Neural progenitor cell (in vitro differentiated cells): ENCODE data around the gene MTIF3. TPM values are rescaled to one million over a fixed set of nuclear protein-coding genes. Genes with fewer than 3 reads are reported as not detected.

Experiments used
- DNase-seq: peaks from one replicate; pipeline ENCODE4 v3.0.0-alpha.2; 2016; ENCODE audit warnings: low spot score
- H2AFZ ChIP-seq: fragments of 200-600 bp; sonication (generic); replicated peaks from 2 replicates; pipeline ENCODE4 v1.6.1; 2016; ENCODE audit warnings: antibody characterized with exemption
- H3F3A ChIP-seq: fragments of 200-600 bp; sonication (generic); 2 replicates; pipeline ENCODE4 v1.6.1; 2016; ENCODE audit warnings: antibody characterized with exemption, low read depth
- H3K27ac ChIP-seq: fragments of 200-600 bp; sonication (generic); 2 replicates; pipeline ENCODE4 v1.5.1; 2016; ENCODE audit warnings: mild to moderate bottlenecking
- H3K27me3 ChIP-seq: fragments of 200-600 bp; sonication (generic); 2 replicates; pipeline ENCODE4 v1.6.1; 2016; ENCODE audit warnings: mild to moderate bottlenecking, moderate library complexity
- H3K36me3 ChIP-seq: fragments of 200-600 bp; sonication (generic); 2 replicates; pipeline ENCODE4 v1.5.1; 2016
- H3K4me1 ChIP-seq: fragments of 200-600 bp; sonication (generic); 2 replicates; pipeline ENCODE4 v1.6.1; 2016; ENCODE audit warnings: mixed run types
- H3K4me2 ChIP-seq: fragments of 200-600 bp; sonication (generic); 2 replicates; pipeline ENCODE4 v1.6.1; 2016
- H3K4me3 ChIP-seq: fragments of 200-600 bp; sonication (generic); 2 replicates; pipeline ENCODE4 v1.5.1; 2016
- H3K79me2 ChIP-seq: fragments of 200-600 bp; sonication (generic); 2 replicates; pipeline ENCODE4 v1.6.1; 2016; ENCODE audit warnings: low read depth
- H3K9ac ChIP-seq: fragments of 200-600 bp; sonication (generic); 2 replicates; pipeline ENCODE4 v1.6.1; 2016
- H3K9me3 ChIP-seq: fragments of 200-600 bp; sonication (generic); 2 replicates; pipeline ENCODE4 v1.5.1; 2016; ENCODE audit warnings: low read depth
- H4K20me1 ChIP-seq: fragments of 200-600 bp; sonication (generic); 2 replicates; pipeline ENCODE4 v1.6.1; 2016; ENCODE audit warnings: low read depth
- H3K27ac Mint-ChIP-seq: 3 replicates; pipeline ENCODE4 v1.8.0; 2021; ENCODE audit warnings: mixed read lengths
- H3K27me3 Mint-ChIP-seq: 2 replicates; pipeline ENCODE4 v1.8.0; 2022; ENCODE audit warnings: low read depth, mild to moderate bottlenecking, inconsistent platforms, moderate library complexity, mixed read lengths; ENCODE audit not compliant: insufficient read depth
- H3K36me3 Mint-ChIP-seq: 3 replicates; pipeline ENCODE4 v1.8.0; 2021; ENCODE audit warnings: mixed read lengths
- H3K4me1 Mint-ChIP-seq: 3 replicates; pipeline ENCODE4 v1.8.0; 2021; ENCODE audit warnings: mixed read lengths
- H3K4me3 Mint-ChIP-seq: 3 replicates; pipeline ENCODE4 v1.8.0; 2021; ENCODE audit warnings: mild to moderate bottlenecking, moderate library complexity, mixed read lengths
- H3K9me3 Mint-ChIP-seq: 3 replicates; pipeline ENCODE4 v1.8.0; 2020; ENCODE audit warnings: mixed read lengths
- CTCF ChIP-seq: fragments of 200-600 bp; sonication (generic); IDR thresholded peaks from 2 replicates; pipeline ENCODE4 v1.5.1; 2017; ENCODE audit warnings: antibody characterized with exemption, mild to moderate bottlenecking
- EZH2 ChIP-seq: fragments of 200-600 bp; sonication (generic); IDR thresholded peaks from 2 replicates; pipeline ENCODE4 v1.6.1; 2017; ENCODE audit warnings: antibody characterized with exemption, mild to moderate bottlenecking, moderate library complexity
- EZH2phosphoT487 ChIP-seq: fragments of 200-600 bp; sonication (generic); IDR thresholded peaks from 2 replicates; pipeline ENCODE4 v1.6.1; 2017; ENCODE audit warnings: antibody characterized with exemption
- total RNA-seq: library from RNA; depleted of rRNA; stranded (reverse); fragments of >200 nt; gene quantifications from 2 replicates; pipeline ENCODE4 v1.2.3, GENCODE V29; 2015; ENCODE audit warnings: low replicate concordance

Gene MTIF3
- total RNA-seq, 1 donor from 2014 or later, result 65.8 TPM

GRCh38 chr13:27421101-27421871 is 29.1 kb downstream of the MTIF3 start:
- H3K27me3 ChIP-seq, result peaks cover 16% of the 10 kb centered on the region
- Mint-ChIP-seq H3K36me3 (no peaks in the 10 kb centered on the region), H3K4me1 (peaks cover 12% of the 10 kb centered on the region), H3K27me3 (peaks cover 15% of the 10 kb centered on the region), H3K27ac (no peak overlapping the region), H3K9me3 (no peaks in the 10 kb centered on the region), H3K4me3 (no peak overlapping the region)
- no peak overlapping the region for H2AFZ ChIP-seq
- no peaks in the 10 kb centered on the region for H3K36me3 ChIP-seq
- H3K4me2 ChIP-seq, result no peak overlapping the region
- no peak overlapping the region for H3K9ac ChIP-seq
- no peak overlapping the region for H3K27ac ChIP-seq
- TF ChIP-seq CTCF, result no peak
- no peak for TF ChIP-seq EZH2phosphoT487
- no peak for TF ChIP-seq EZH2
- DNase-seq, result no peak
- H3K9me3 ChIP-seq, result no peaks in the 10 kb centered on the region
- peaks cover 7% of the 10 kb centered on the region for H4K20me1 ChIP-seq
- no peak overlapping the region for H3K4me3 ChIP-seq
- H3F3A ChIP-seq, result peaks cover 3% of the 10 kb centered on the region
- peaks cover 15% of the 10 kb centered on the region for H3K79me2 ChIP-seq
- peaks cover 18% of the 10 kb centered on the region for H3K4me1 ChIP-seq

GRCh38 chr13:27419328-27419727 is 31.0 kb downstream of the MTIF3 start:
- DNase-seq, result no peak
- H3K9me3 ChIP-seq, result no peaks in the 10 kb centered on the region
- no peak overlapping the region for H3K4me3 ChIP-seq
- H2AFZ ChIP-seq, result no peak overlapping the region
- H3K36me3 Mint-ChIP-seq, result no peaks in the 10 kb centered on the region
- no peak overlapping the region for H3K4me2 ChIP-seq
- no peaks in the 10 kb centered on the region for H3K9me3 Mint-ChIP-seq
- no peaks in the 10 kb centered on the region for H3K36me3 ChIP-seq
- no peak overlapping the region for H3K4me3 Mint-ChIP-seq
- TF ChIP-seq CTCF (no peak), EZH2phosphoT487 (no peak), EZH2 (no peak)
- H3K4me1 Mint-ChIP-seq, result no peaks in the 10 kb centered on the region
- no peaks in the 10 kb centered on the region for H4K20me1 ChIP-seq
- no peak overlapping the region for H3K9ac ChIP-seq
- H3K4me1 ChIP-seq, result peaks cover 5% of the 10 kb centered on the region
- H3K27ac ChIP-seq, result no peak overlapping the region
- H3K79me2 ChIP-seq, result no peaks in the 10 kb centered on the region
- peaks cover 16% of the 10 kb centered on the region for H3K27me3 ChIP-seq
- peaks cover 3% of the 10 kb centered on the region for H3F3A ChIP-seq
- no peak overlapping the region for H3K27ac Mint-ChIP-seq
- peaks cover 17% of the 10 kb centered on the region for H3K27me3 Mint-ChIP-seq

- Histone ChIP-seq H2AFZ (no peak overlapping the region), H3F3A (no peaks in the 10 kb centered on the region), H3K79me2 (no peaks in the 10 kb centered on the region), H3K27ac (no peak overlapping the region), H3K4me2 (no peak overlapping the region), H3K9me3 (no peaks in the 10 kb centered on the region), H3K4me3 (no peak overlapping the region), H3K9ac (no peak overlapping the region), H3K4me1 (no peaks in the 10 kb centered on the region), H3K36me3 (no peaks in the 10 kb centered on the region), H3K27me3 (no peaks in the 10 kb centered on the region), H4K20me1 (no peaks in the 10 kb centered on the region)
- no peak for DNase-seq
- Mint-ChIP-seq H3K4me3 (no peak overlapping the region), H3K4me1 (no peaks in the 10 kb centered on the region), H3K27me3 (peaks cover 17% of the 10 kb centered on the region), H3K27ac (no peak overlapping the region), H3K9me3 (no peaks in the 10 kb centered on the region), H3K36me3 (no peaks in the 10 kb centered on the region)
- TF ChIP-seq EZH2phosphoT487 (no peak), EZH2 (no peak), CTCF (no peak)
These were observed 35.2 kb downstream of the MTIF3 start for GRCh38 chr13:27415116-27415515.
